Measurements from ENCODE around the gene SVOPL.

SVOPL gene

DNA sequence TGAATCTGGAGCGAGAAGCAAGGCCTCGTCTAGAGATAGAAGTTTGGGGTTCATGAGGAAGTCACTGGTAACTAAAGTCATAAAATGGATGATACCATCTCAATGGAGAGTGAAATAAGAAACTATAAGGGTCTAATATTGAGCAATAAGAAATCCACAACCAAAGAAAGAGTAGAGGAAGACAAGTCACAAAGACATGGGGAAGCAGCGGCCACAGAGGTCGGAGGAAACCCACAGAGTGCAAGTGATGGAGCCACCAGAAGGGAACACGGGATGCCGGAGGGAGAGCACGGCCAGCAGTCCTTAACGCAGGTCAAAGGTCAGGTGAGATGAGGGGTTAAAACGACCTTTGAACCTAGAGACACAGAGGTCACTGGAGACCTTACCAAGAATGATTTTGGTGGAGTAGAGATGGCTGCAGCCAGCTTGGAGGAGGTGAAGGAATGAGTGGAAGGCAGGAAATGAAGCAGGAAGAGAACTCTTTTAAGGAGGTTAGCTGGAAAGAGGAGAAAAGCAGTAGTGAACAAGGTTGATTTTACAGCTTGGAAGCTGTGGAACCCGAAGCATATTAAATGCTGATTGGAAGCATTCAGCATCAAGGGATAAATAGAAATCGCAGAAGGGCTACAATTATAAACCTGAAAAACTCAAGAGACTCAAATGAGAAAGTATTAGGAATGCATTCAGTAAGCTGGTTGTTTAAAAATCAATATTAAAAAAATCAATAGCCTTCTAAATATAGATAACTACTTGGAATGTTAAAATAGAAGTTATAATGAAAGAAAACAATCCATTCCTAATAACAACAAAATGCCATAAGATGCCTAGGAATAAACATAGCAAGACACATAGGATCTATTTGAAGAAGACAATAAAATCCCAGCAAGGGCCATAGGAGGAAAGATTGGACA lies 93.7 kb downstream of the SVOPL start:
- no peak for DNase-seq (ENCODE audit: low spot score)

DNA sequence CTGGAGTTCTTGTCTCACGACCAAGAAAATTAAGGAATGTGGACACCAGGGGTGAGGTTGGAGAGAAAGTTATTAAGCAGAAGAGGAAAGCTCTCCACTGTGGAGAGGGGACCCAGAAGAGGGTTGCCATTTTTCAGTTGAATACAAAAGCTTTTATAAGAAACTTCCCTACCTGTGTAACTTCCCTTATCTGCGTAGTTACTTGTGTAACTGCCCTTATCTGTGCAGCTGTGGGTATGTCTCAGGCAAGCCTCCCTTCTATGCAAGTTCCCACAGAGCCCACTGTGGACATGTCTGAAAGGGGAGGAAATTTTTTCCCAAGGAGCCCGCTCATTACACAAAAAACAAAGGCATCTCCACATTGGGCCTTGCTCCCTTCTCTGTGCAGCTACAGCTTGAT lies 94.9 kb downstream of the SVOPL start:
- no peak for DNase-seq (ENCODE audit: low spot score)

DNA sequence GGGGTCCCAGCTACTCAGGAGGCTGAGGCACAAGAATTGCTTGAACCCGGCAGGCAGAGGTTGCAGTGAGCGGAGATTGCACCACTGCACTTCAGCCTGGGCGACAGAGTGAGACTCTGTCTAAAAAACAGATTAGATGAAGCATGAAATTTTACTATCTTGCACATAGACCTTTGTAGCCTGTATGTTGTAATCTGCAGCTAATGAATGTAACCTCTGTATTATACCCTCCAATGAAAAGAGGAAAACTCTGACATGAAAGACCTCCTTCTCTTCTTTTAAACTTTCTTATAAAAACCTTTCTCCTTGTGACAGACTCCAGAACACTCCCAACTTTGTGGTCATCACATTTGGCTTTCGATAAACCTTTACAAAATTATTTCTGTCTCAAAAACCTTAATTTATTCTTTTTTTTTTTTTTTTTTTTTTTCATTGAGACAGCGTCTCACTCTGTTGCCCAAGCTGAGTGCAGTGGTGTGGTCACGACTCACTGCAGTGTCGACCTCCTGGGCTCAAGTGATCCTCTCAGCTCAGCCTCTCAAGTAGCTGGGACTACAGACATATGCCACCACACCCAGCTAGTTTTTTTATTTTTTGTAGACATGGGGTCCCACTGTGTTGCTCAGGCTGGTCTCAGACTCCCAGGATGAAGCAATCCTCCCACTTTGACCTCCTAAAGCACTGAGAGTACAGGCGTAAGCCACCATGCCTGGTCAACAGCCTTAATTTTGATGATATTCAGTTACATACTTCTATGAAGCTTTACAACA lies 97.4 kb downstream of the SVOPL start:
- DNase-seq (ENCODE audit: low spot score): no peak

DNA sequence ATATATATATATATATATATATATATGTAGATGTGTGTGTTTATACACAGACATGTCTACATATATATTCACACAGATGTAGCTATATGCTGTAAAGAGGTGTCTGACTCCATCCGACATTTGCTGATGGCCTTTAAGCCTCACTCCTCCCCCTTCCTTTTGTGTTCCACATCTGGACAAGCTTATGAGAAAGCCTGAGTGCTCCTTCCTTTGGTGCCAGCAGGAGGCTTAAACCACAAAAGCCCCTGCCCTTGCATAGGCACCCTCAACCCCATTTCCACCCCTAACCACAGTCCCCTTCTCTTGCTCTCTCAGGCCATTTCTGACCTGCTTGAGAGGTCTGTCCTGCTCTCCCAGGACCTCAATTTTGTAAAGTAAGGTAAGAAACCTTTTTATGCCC lies 98.7 kb downstream of the SVOPL start:
- DNase-seq (ENCODE audit: low spot score): no peak

DNA sequence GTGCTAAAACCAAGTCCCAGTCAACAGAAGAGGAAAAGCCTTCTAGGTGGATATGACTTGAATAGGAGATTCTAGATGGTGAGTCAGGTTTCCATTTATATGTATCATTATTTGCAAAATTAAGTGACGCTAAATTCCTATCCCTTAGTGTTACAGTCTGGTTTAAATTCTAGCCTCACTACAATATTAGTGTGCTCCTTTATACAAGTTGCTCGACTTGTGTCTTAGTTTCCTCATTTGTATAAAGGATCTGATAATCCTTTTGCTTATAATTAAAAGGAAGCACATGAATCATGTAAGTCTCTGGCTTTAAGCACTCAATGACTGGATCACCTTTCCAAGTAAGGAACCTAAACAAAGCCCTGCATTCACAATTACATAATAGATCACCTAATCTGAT lies 105.7 kb downstream of the SVOPL start:
- DNase-seq (ENCODE audit: low spot score): no peak

DNA sequence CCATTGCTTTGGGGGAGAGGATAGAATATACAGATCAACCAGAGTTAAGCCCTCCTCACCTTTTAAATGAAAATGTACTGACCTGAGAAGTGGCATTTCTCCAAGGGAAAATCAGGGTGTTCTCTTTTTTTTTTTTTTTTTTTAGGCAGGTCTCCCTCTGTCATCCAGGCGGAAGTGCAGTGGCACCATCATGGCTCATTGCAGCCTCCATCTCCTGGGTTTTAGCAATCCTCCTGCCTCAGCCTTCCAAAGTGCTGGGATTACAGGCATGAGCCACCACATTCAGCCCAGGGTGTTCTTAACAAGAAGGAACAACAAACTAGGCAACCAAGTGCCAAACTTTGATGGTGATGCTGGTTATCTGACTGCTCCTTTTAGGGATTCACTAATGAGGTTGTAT lies 111.0 kb downstream of the SVOPL start:
- DNase-seq (ENCODE audit: low spot score): no peak

DNA sequence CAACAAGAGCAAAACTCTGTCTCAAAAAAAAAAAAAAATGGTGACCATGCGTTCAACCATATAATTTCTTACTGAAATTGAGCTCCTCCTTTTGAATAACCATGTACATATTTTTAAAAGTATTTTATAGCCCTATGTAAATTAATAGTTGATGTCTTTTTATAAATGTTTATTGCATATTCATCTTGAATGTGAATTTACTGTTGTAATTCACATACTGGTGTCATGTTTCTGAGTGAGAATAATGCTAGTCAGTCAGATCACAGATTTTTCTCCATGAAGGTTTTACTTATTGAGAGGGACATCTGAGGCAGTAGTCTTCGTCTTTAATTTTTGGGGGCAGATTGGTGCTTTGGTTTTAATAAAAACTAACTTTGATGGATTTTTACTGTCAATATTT lies 112.2 kb downstream of the SVOPL start:
- DNase-seq (ENCODE audit: low spot score): no peak

DNA sequence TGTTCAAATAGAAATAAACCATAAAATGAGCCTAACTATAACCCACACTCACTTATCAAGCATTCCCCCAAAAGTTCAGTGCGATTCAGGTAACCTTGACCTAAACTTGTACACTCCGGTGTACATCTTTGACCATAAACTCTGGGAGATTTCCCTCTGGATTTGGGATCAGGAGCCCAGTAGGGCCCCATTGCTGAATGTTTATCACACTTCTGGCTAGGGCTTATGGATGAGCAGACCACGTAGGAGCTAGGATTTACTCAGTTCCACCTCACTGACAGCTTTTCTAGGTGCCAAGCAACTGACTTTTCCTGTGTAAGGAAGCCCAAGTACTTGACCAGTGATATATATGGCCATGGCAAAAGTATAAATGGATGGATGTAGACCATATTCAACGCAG lies 113.7 kb downstream of the SVOPL start:
- DNase-seq (ENCODE audit: low spot score): no peak

DNA sequence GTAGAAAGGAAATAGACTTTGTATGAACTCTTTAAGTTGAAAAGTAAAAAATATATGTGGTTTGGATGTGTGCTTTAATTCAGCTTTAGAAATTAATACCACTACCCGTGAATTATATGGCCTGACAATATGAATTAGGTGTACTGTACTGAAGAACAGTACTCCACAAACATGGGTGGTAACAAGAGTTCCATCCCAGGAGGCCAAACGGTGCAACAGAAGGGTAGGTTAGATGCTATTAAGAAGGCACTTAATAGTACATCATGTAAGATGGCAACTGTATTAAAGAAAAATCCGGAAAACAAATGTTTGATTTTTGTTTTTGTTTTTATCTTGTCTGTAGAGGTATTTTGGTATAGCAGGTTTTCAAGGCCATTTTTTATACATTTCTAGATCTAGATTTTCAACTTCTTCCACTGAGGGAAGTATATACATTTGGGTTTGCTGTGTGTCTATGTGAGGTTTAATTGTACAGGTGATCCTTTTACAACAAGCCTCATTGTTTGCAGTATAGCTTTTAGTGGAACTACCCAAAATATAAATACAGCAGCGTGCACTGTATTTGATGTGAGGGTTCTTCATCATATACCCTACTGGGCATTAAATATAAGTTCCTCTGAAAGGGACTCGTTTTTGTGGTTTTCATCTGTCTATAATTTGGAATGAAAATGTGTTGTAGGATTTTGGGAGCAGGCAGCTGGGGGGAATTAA lies 115.7 kb downstream of the SVOPL start:
- DNase-seq (ENCODE audit: low spot score): no peak

DNA sequence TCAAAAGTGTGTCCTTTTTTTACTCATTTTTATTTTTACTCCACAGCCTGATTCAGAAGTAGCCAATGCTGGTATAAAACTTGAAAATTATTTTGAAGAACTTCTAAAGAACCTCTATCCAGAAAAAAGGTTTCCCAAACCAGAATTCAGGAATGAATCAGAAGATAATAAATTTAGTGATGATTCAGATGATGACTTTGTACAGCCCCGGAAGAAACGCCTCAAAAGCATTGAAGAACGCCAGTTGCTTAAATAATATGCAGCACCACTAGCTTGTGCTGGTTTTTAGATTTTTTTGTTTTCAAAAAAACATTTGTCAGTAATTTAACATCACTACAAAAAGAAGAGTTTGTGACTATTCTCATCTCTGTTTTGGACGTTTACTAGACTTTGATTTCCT lies 116.5 kb downstream of the SVOPL start:
- DNase-seq (ENCODE audit: low spot score): no peak

DNA sequence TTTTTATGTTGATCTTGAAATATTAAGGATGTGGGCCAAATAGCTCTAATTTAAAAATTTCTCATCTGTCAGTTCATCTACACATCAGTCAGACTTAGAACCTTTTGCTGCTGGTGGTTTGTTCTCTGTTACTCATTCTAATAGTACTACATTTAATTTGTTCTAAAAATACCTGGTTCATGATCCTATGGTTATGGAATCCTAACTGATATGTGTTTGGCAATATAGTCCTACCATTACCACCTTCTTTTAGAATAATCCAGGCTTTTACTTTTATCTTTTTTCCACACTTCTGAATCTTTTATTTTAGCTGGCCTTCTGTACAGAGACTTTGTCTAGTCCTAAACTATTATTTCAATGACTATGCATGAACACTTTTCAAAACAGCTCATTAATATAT lies 116.9 kb downstream of the SVOPL start:
- DNase-seq (ENCODE audit: low spot score): no peak

DNA sequence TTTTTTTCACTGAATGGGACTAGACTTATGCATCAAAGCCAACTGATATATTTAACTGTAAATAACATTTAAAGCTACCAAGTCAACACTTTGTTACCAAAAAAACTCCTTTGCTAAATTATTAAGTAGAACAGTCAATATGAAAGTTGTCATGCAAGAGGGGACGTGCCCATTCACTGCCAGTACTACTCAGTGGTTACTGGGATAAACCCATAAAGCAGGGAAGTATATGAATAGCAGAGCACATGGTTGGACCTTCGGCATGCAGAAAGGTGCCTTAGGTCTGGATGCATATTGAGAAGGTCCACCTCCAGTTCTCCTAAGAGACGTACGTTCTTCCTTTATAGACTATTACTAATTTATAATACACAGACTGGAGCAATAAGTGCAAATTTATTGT lies 120.1 kb downstream of the SVOPL start:
- no peak for DNase-seq (ENCODE audit: low spot score)

DNA sequence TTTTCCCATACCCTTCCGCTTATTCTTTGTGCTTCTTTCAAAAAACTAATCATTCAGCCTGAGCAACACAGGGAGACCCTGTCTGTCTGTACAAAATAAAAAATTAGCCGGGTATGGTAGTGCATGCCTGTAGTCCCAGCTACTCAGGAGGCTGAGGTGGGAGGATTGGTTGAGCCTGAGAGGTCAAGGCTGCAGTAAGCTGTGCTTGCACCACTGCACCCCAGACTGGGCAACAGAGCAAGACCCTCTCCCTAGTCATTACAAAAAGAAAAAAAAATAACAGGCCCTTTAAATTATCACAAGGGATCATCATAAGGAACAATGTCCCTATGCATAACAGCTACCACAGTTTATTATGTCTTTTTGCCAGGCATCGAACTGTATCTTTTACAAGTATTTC lies 121.5 kb downstream of the SVOPL start:
- no peak for DNase-seq (ENCODE audit: low spot score)

DNA sequence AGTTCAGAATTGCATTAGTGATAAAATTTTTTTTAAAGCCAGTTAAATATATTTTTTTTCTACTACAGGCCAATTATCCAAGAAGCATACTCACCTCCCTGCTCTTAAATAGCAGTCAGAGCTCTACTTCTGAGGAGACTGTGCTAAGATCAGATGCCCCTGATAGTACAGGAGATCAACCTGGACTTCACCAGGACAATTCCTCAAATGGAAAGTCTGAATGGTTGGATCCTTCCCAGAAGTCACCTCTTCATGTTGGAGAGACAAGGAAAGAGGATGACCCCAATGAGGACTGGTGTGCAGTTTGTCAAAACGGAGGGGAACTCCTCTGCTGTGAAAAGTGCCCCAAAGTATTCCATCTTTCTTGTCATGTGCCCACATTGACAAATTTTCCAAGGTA lies 122.0 kb downstream of the SVOPL start:
- DNase-seq (ENCODE audit: low spot score): no peak

DNA sequence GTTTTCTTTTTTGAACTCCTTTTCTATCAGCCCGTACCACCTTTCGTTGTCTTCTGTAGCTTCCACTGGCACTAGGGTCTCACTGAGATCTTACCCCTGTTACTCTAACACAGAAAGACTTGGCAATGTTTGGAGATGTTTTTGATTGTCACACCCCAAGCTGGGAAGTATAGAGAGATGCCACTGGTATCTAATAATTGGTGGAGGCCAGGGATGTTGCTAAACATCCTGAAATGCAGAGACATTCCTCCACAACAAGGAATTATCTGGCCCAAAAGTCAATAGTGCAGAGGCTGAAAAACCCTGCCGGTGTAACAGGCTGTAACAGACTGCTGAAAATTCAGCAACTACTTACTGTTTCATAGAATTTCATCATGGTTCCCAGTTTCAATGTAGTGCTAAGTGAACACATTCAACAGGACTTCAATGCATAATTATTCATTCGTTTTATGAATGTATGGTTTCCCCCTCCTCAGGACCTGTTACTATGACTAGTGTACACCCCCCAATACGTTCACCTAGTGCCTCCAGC lies 125.2 kb downstream of the SVOPL start:
- DNase-seq (ENCODE audit: low spot score): no peak

DNA sequence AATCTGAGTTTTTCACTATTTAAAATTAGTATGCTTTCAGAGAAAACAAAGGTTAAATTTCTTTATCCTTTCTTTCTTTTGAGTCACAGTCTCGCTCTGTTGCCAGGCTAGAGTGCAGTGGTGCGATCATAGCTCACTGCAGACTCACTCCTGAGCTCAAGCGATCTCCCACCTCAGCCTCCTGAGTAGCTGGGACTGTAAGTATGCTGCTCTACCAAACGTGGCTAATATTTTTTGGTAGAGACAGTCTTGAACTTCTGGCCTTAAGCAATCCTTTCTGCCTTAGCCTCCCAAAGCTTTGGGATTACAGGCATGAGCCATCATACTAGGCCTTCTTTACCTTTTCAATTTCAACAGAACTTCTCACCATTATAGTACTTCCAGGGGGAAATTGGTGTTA lies 127.4 kb downstream of the SVOPL start:
- DNase-seq (ENCODE audit: low spot score): no peak

DNA sequence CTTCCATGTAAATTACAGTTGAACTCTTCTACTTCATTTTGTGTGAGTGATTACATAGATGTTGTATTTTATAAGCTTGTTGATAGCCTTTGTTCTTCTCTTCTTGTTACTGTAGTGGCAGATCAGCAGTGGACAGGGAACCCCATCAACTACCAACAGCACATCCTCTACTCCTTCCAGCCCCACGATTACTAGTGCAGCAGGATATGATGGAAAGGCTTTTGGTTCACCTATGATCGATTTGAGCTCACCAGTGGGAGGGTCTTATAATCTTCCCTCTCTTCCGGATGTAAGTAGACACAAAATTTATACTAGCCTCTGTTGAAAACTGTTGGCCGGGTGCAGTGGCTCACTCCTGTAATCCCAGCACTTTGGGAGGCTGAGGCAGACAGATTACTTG lies 130.4 kb downstream of the SVOPL start:
- no peak for DNase-seq (ENCODE audit: low spot score)

DNA sequence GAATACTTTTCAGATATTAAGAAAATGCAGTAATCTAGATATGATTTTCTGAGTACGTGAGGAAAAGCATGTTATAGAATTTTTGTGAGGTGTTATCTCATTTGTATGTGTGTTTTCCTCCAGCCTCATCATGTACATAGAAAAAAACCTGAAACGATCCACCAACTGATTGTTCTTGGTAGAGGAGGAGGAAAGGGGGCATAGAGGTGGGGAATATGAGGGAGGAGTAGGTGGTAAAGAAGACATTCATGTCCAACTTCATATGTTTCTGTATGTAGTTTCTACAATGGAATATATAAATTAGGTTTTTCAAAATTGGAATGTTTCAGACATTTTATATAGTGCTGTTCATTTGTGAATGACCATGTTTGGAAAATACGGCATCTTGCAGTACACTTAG lies 131.7 kb downstream of the SVOPL start:
- no peak for DNase-seq (ENCODE audit: low spot score)

DNA sequence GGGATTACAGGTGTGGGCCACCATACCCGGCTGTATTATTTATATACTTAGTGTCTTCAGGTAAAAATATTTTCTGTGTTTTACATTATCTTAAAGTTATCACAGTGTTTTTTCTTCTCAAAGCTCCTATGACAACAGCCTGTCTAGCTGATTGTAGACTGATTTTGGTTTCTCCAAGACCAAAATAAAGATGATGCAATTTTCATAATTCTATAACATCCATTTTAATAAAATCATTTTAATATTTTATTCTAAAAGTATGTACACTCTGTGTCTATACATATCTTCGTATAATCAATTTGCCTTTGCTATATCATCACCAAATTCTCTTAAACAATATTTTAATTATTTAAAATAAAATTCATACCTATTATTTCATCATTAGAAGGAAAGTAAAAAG lies 132.5 kb downstream of the SVOPL start:
- DNase-seq (ENCODE audit: low spot score): no peak

DNA sequence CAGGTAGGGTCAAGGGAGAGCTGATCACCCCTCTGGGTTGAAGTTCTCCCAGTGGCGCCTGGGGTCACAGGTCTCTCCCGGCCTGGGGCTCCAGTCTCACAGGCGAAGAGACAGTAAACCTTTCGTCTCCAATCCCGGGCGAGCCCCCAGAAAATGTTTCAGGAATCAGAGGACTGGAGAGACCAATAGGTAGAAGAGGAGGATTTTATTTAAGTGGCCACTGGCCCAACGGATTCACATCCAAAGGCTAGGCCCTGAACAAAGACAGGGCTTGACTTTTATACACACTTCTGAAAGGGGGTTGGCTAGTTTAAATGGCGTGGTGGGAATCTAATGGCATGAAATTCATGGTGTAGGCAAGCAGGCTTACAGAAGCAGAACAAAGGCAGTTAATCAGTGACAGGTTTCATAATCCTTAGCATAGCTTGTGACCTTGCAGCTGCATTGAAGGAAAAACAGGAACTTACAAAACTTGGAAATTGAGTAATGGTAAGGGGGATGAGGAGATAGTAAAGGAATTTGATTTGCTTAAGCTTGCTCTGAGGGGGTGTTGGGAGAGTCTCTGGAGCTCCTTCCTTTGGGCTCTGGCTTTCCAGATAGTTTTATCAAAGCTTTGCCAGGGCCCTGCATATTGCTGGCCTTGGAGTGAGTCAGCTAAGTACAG lies 135.6 kb downstream of the SVOPL start:
- DNase-seq (ENCODE audit: low spot score): no peak

DNA sequence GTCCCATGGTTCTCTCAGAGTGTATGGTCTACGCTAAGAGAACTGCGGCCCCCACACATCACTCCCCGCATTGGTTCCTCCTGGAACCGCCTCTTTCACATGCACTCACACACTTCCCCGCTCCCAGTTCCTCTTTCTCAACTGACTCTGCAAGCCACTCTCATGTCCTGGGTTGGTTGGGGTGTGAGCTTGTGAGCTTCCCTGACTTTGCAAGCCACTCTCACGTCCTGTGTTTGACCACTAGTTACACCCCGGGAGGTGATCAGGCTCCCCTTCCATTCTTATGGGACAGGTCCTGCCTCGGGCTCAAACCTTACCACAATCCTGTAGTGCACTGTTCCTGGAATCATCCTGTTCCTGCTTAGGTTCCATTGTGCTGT lies 136.1 kb downstream of the SVOPL start:
- no peak for DNase-seq (ENCODE audit: low spot score)

DNA sequence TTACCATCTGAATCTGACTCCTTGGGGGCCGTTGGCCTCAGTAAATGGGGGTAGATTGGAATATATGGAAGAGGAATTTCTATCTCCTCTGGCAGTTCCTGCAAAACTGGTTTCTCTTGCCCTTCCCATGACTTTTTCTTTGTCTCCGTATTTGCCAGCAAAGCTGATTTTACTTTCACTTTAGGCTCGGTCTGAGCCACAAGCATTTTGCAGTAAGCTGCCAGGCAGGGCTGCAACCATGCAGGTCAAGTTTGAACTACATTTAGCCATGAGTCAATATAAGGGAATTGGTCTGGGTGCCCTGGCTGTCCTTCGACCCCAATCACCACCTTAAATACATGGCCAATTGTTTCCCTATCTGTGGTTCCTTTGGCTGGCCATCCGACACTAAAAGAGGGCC lies 136.8 kb downstream of the SVOPL start:
- DNase-seq (ENCODE audit: low spot score): no peak
